ENCODE data around the gene TRAK1.

TRAK1 gene

GRCh38 chr3:42205800-42206514 is 114.8 kb downstream of the TRAK1 start:
- WGBS (ENCODE audit: extremely low coverage, insufficient coverage, insufficient read length) = no CpG with 5 or more reads among the region's 4 CpGs
- Histone ChIP-seq H3K4me2 (ENCODE audit: low read length) (no peak overlapping the region), H3K27me3 (ENCODE audit: insufficient read depth, low read length) (no peaks in the 10 kb centered on the region), H3K4me3 (ENCODE audit: low read depth, low read length) (no peak overlapping the region), H4K91ac (ENCODE audit: low read depth, low read length) (no peak overlapping the region), H2BK12ac (ENCODE audit: low read length) (no peak overlapping the region), H4K8ac (ENCODE audit: low read depth, low read length) (no peak overlapping the region), H3K14ac (ENCODE audit: low read length) (no peak overlapping the region), H3K9me3 (ENCODE audit: insufficient read depth, low read depth, low read length) (no peaks in the 10 kb centered on the region), H3K23ac (ENCODE audit: low read length) (no peak overlapping the region), H2AK5ac (ENCODE audit: low read length) (no peak overlapping the region), H3K79me1 (ENCODE audit: low read length) (no peaks in the 10 kb centered on the region), H2BK120ac (ENCODE audit: insufficient read depth, low read length, poor library complexity) (no peak overlapping the region), H3K4me1 (ENCODE audit: control insufficient read depth in 1 of 2, insufficient read depth in 2 of 2, low read length in 2 of 2) (peaks cover 2 to 5% of the 10 kb centered on the region in 2 experiments), H2AFZ (ENCODE audit: insufficient read depth, low read length, poor library complexity) (no peak overlapping the region), H3K36me3 (ENCODE audit: control insufficient read depth in 1 of 2, insufficient read depth in 2 of 2, low read length in 2 of 2) (peaks cover 30 to 55% of the 10 kb centered on the region in 2 experiments), H3K18ac (ENCODE audit: low read length) (no peak overlapping the region), H4K12ac (ENCODE audit: low read depth, low read length) (no peak overlapping the region), H3K9ac (ENCODE audit: low read length) (no peak overlapping the region), H3K27ac (ENCODE audit: low read depth, low read length) (no peak overlapping the region), H2BK5ac (ENCODE audit: low read depth, low read length, poor library complexity) (no peak overlapping the region), H3K79me2 (ENCODE audit: control insufficient read depth, insufficient read depth, low read length, poor library complexity) (no peaks in the 10 kb centered on the region), H3K4ac (ENCODE audit: low read depth, low read length) (no peak overlapping the region)
- no peak for DNase-seq

GRCh38 chr3:42209917-42210316 is 118.8 kb downstream of the TRAK1 start:
- H3K4me1 ChIP-seq (ENCODE audit: control insufficient read depth in 1 of 2, insufficient read depth in 2 of 2, low read length in 2 of 2) = peaks cover 10 to 13% of the 10 kb centered on the region in 2 experiments
- H3K79me1 ChIP-seq (ENCODE audit: low read length) = no peaks in the 10 kb centered on the region
- DNase-seq = no peak
- H3K4me3 ChIP-seq (ENCODE audit: low read depth, low read length) = no peak overlapping the region
- no peak overlapping the region for H2AK5ac ChIP-seq (ENCODE audit: low read length)
- no peak overlapping the region for H4K8ac ChIP-seq (ENCODE audit: low read depth, low read length)
- H3K36me3 ChIP-seq (ENCODE audit: control insufficient read depth in 1 of 2, insufficient read depth in 2 of 2, low read length in 2 of 2) = peaks cover 17 to 46% of the 10 kb centered on the region in 2 experiments
- H3K23ac ChIP-seq (ENCODE audit: low read length) = no peak overlapping the region
- H3K14ac ChIP-seq (ENCODE audit: low read length) = no peak overlapping the region
- no peaks in the 10 kb centered on the region for H3K27me3 ChIP-seq (ENCODE audit: insufficient read depth, low read length)
- no peak overlapping the region for H3K4me2 ChIP-seq (ENCODE audit: low read length)
- no peaks in the 10 kb centered on the region for H3K79me2 ChIP-seq (ENCODE audit: control insufficient read depth, insufficient read depth, low read length, poor library complexity)
- no peak overlapping the region for H3K27ac ChIP-seq (ENCODE audit: low read depth, low read length)
- no CpG with 5 or more reads among the region's 12 CpGs for WGBS (ENCODE audit: extremely low coverage, insufficient coverage, insufficient read length)
- no peak overlapping the region for H3K9ac ChIP-seq (ENCODE audit: low read length)
- H3K4ac ChIP-seq (ENCODE audit: low read depth, low read length) = no peak overlapping the region
- no peak overlapping the region for H2BK5ac ChIP-seq (ENCODE audit: low read depth, low read length, poor library complexity)
- no peak overlapping the region for H3K18ac ChIP-seq (ENCODE audit: low read length)
- H2BK120ac ChIP-seq (ENCODE audit: insufficient read depth, low read length, poor library complexity) = no peak overlapping the region
- no peak overlapping the region for H2AFZ ChIP-seq (ENCODE audit: insufficient read depth, low read length, poor library complexity)
- no peak overlapping the region for H2BK12ac ChIP-seq (ENCODE audit: low read length)
- H4K91ac ChIP-seq (ENCODE audit: low read depth, low read length) = no peak overlapping the region
- H4K12ac ChIP-seq (ENCODE audit: low read depth, low read length) = no peak overlapping the region
- H3K9me3 ChIP-seq (ENCODE audit: insufficient read depth, low read depth, low read length) = no peaks in the 10 kb centered on the region

- Histone ChIP-seq H3K27ac (ENCODE audit: low read depth, low read length) (no peak overlapping the region), H3K79me2 (ENCODE audit: control insufficient read depth, insufficient read depth, low read length, poor library complexity) (no peaks in the 10 kb centered on the region), H3K4me2 (ENCODE audit: low read length) (no peak overlapping the region), H3K23ac (ENCODE audit: low read length) (no peak overlapping the region), H3K4me1 (ENCODE audit: control insufficient read depth in 1 of 2, insufficient read depth in 2 of 2, low read length in 2 of 2) (peaks cover 10 to 13% of the 10 kb centered on the region in 2 experiments), H4K12ac (ENCODE audit: low read depth, low read length) (no peak overlapping the region), H3K4ac (ENCODE audit: low read depth, low read length) (no peak overlapping the region), H3K18ac (ENCODE audit: low read length) (no peak overlapping the region), H3K9me3 (ENCODE audit: insufficient read depth, low read depth, low read length) (no peaks in the 10 kb centered on the region), H4K91ac (ENCODE audit: low read depth, low read length) (no peak overlapping the region), H4K8ac (ENCODE audit: low read depth, low read length) (no peak overlapping the region), H2BK12ac (ENCODE audit: low read length) (no peak overlapping the region), H3K36me3 (ENCODE audit: control insufficient read depth in 1 of 2, insufficient read depth in 2 of 2, low read length in 2 of 2) (peaks cover 19 to 50% of the 10 kb centered on the region in 2 experiments), H3K14ac (ENCODE audit: low read length) (no peak overlapping the region), H3K4me3 (ENCODE audit: low read depth, low read length) (no peak overlapping the region), H3K9ac (ENCODE audit: low read length) (no peak overlapping the region), H2AK5ac (ENCODE audit: low read length) (no peak overlapping the region), H3K27me3 (ENCODE audit: insufficient read depth, low read length) (no peaks in the 10 kb centered on the region), H2BK5ac (ENCODE audit: low read depth, low read length, poor library complexity) (no peak overlapping the region), H2BK120ac (ENCODE audit: insufficient read depth, low read length, poor library complexity) (no peak overlapping the region), H2AFZ (ENCODE audit: insufficient read depth, low read length, poor library complexity) (no peak overlapping the region), H3K79me1 (ENCODE audit: low read length) (no peaks in the 10 kb centered on the region)
- WGBS (ENCODE audit: extremely low coverage, insufficient coverage, insufficient read length) = no CpG with 5 or more reads among the region's 2 CpGs
- no peak for DNase-seq
These were observed 119.6 kb downstream of the TRAK1 start for GRCh38 chr3:42210726-42211125.

- Histone ChIP-seq H3K27ac (ENCODE audit: low read depth, low read length) (no peak overlapping the region), H2BK5ac (ENCODE audit: low read depth, low read length, poor library complexity) (no peak overlapping the region), H3K4me2 (ENCODE audit: low read length) (no peak overlapping the region), H3K18ac (ENCODE audit: low read length) (no peak overlapping the region), H4K91ac (ENCODE audit: low read depth, low read length) (no peak overlapping the region), H3K27me3 (ENCODE audit: insufficient read depth, low read length) (no peaks in the 10 kb centered on the region), H2BK12ac (ENCODE audit: low read length) (no peak overlapping the region), H3K4me1 (ENCODE audit: control insufficient read depth in 1 of 2, insufficient read depth in 2 of 2, low read length in 2 of 2) (peaks cover 8 to 10% of the 10 kb centered on the region in 2 experiments), H4K12ac (ENCODE audit: low read depth, low read length) (no peak overlapping the region), H3K79me1 (ENCODE audit: low read length) (no peaks in the 10 kb centered on the region), H2BK120ac (ENCODE audit: insufficient read depth, low read length, poor library complexity) (no peak overlapping the region), H3K9ac (ENCODE audit: low read length) (no peak overlapping the region), H3K9me3 (ENCODE audit: insufficient read depth, low read depth, low read length) (no peaks in the 10 kb centered on the region), H3K36me3 (ENCODE audit: control insufficient read depth in 1 of 2, insufficient read depth in 2 of 2, low read length in 2 of 2) (peaks cover 21 to 44% of the 10 kb centered on the region in 2 experiments), H3K79me2 (ENCODE audit: control insufficient read depth, insufficient read depth, low read length, poor library complexity) (no peaks in the 10 kb centered on the region), H2AK5ac (ENCODE audit: low read length) (no peak overlapping the region), H2AFZ (ENCODE audit: insufficient read depth, low read length, poor library complexity) (no peak overlapping the region), H3K14ac (ENCODE audit: low read length) (no peak overlapping the region), H3K4me3 (ENCODE audit: low read depth, low read length) (no peak overlapping the region), H3K4ac (ENCODE audit: low read depth, low read length) (no peak overlapping the region), H4K8ac (ENCODE audit: low read depth, low read length) (no peak overlapping the region), H3K23ac (ENCODE audit: low read length) (no peak overlapping the region)
- no CpG with 5 or more reads among the region's 6 CpGs for WGBS (ENCODE audit: extremely low coverage, insufficient coverage, insufficient read length)
- no peak for DNase-seq
These were observed 122.3 kb downstream of the TRAK1 start for GRCh38 chr3:42213417-42213816.

Data from trophoblast cell (in vitro differentiated cells and primary cell).